GM23338 (cell line): ENCODE data around the gene ADGRL3.
"Not testable (repeated sequence)": the region's sequence is repeated elsewhere in the genome, so short reads cannot be mapped to it uniquely, and the experiment has no call there.

Experiments used
- EZH2phosphoT487 ChIP-seq: fragments of 200-600 bp; sonication (generic); IDR thresholded peaks from one replicate; pipeline ENCODE4 v1.8.1; 2018; ENCODE audit warnings: antibody characterized with exemption; ENCODE audit not compliant: unreplicated experiment
- TF ChIP-seq, protein P1 (sequence below), 2 experiments: fragments of 200-600 bp in 1 of 2; sonication (generic) in 1 of 2; conservative IDR thresholded peaks; 2 replicates each; pipeline versions ENCODE4 v1.5.1 to v1.6.1; 2016 to 2017; ENCODE audit warnings: antibody characterized with exemption in 2 of 2, low read depth in 2 of 2, mild to moderate bottlenecking in 2 of 2, moderate library complexity in 1 of 2

DNA sequence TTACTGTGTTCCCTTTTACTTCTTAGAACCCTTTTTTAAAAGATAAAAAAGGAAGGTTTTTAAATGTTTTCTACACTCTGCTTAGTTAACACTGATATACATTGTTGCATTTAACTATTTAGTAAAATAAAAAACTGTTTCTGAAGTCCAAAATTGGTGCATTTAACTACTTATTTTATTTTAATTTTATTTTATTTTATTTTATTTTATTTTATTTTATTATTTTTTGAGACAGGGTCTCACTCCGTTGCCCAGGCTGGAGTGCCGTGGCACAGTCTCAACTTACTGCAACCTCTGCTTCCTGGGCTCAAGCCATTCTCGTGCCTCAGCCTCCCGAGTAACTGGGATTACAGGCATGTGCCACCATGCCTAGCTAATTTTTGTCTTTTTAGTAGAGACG is 652.0 kb downstream of the ADGRL3 start:
- TF ChIP-seq, protein P1, sequence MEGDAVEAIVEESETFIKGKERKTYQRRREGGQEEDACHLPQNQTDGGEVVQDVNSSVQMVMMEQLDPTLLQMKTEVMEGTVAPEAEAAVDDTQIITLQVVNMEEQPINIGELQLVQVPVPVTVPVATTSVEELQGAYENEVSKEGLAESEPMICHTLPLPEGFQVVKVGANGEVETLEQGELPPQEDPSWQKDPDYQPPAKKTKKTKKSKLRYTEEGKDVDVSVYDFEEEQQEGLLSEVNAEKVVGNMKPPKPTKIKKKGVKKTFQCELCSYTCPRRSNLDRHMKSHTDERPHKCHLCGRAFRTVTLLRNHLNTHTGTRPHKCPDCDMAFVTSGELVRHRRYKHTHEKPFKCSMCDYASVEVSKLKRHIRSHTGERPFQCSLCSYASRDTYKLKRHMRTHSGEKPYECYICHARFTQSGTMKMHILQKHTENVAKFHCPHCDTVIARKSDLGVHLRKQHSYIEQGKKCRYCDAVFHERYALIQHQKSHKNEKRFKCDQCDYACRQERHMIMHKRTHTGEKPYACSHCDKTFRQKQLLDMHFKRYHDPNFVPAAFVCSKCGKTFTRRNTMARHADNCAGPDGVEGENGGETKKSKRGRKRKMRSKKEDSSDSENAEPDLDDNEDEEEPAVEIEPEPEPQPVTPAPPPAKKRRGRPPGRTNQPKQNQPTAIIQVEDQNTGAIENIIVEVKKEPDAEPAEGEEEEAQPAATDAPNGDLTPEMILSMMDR (conservative IDR thresholded peaks at IDR 0.05; ENCODE audit: low read depth in 2 of 2) = not testable (repeated sequence)
- TF ChIP-seq EZH2phosphoT487 = not testable (repeated sequence)
